Memory B cell (primary cell): Measurements from ENCODE around the gene PELI2.
"Not testable (repeated sequence)": the region's sequence is repeated elsewhere in the genome, so short reads cannot be mapped to it uniquely, and the experiment has no call there.

Source experiments
- ATAC-seq: fragments of 150-1000 bp; cut with Tn5 transposase; 2 replicates; pipeline ENCODE4 v1.10.0; 2021; ENCODE audit warnings: low read depth, mild to moderate bottlenecking, moderate library complexity
- DNase-seq, 2 donors: peaks; one replicate each; pipeline ENCODE4 v3.0.0; 2022; ENCODE audit warnings: low spot score in 2 of 2
- H3K27ac Mint-ChIP-seq: one replicate; pipeline ENCODE4 v1.8.0; 2022; ENCODE audit warnings: mild to moderate bottlenecking, moderate library complexity, mixed read lengths
- H3K27me3 Mint-ChIP-seq: one replicate; pipeline ENCODE4 v1.8.0; 2022; ENCODE audit warnings: mixed read lengths
- H3K36me3 Mint-ChIP-seq: one replicate; pipeline ENCODE4 v1.8.0; 2022; ENCODE audit warnings: mild to moderate bottlenecking, mixed read lengths
- H3K4me1 Mint-ChIP-seq: one replicate; pipeline ENCODE4 v1.8.0; 2022; ENCODE audit warnings: mixed read lengths
- H3K4me3 Mint-ChIP-seq: one replicate; pipeline ENCODE4 v1.8.0; 2022; ENCODE audit warnings: mild to moderate bottlenecking, moderate library complexity, mixed read lengths
- H3K9me3 Mint-ChIP-seq: one replicate; pipeline ENCODE4 v1.8.0; 2022; ENCODE audit warnings: mixed read lengths

PELI2 gene

DNA sequence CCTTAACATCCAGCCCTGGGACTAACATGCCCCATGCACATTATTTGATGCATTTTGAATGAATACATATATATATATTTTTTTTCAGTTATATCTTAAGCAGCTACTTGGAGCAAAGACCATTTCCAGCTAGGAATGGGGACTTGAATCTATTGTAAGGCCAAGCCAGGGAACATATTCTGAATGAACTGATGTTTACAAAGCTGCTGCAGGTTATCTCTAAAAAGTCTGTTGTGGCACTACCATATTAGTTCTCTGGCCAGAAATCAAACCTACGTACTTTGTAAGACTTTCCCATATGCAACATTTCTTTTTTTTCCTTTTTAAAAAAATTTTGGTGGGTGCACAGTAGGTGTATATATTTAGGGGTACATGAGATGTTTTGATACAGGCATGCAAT, 43.4 kb downstream of the PELI2 start:
- peaks cover 12% of the 10 kb centered on the region for H3K36me3 Mint-ChIP-seq
- no peaks in the 10 kb centered on the region for H3K27me3 Mint-ChIP-seq
- ATAC-seq (no peak), DNase-seq (no peak)
- no peak overlapping the region for H3K4me3 Mint-ChIP-seq
- H3K9me3 Mint-ChIP-seq = peaks cover 21% of the 10 kb centered on the region
- peaks cover 5% of the 10 kb centered on the region for H3K4me1 Mint-ChIP-seq
- no peak overlapping the region for H3K27ac Mint-ChIP-seq

DNA sequence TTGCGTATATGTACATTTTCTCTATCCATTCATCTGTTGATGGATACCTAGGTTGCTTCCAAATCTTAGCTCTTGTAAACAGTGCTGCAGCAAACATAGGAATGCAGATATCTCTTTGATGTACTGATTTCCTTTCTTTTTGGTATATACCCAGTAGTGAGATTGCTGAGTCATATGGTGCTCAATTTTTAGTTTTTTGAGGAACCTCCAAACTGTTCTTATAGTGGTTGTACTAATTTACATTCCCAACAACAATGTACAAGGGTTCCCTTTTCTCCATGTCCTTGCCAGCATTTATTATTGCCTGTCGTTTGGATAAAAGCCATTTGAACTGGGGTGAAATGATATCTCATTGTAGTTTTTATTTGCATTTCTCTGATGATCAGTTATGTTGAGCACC, 44.3 kb downstream of the PELI2 start:
- peaks cover 5% of the 10 kb centered on the region for H3K4me1 Mint-ChIP-seq
- no peak overlapping the region for H3K4me3 Mint-ChIP-seq
- H3K27ac Mint-ChIP-seq = no peak overlapping the region
- DNase-seq = no peak
- H3K27me3 Mint-ChIP-seq = no peaks in the 10 kb centered on the region
- peaks cover 16% of the 10 kb centered on the region for H3K36me3 Mint-ChIP-seq
- peaks cover 26% of the 10 kb centered on the region for H3K9me3 Mint-ChIP-seq
- no peak for ATAC-seq

DNA sequence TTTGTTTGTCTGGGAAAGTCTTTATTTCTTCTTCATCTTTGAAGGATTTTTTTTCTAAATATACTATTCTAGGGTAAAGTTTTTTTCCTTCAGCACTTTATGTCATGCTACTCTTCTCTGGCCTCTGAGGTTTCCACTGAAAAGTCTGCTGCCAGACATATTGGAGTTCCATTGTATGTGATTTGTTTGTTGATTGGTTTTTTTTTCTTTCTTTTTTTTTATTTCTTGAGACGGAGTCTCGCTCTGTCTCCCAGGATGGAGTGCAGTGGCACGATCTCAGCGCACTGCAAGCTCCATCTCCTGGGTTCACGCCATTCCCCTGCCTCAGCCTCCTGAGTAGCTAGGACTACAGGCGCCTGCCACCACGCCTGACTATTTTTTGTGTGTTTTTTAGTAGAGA, 48.4 kb downstream of the PELI2 start:
- not testable (repeated sequence) for DNase-seq, H3K27ac Mint-ChIP-seq, ATAC-seq, H3K4me3 Mint-ChIP-seq, H3K27me3 Mint-ChIP-seq
- Mint-ChIP-seq H3K4me1 (peaks cover 10% of the 10 kb centered on the region), H3K9me3 (peaks cover 27% of the 10 kb centered on the region), H3K36me3 (peaks cover 18% of the 10 kb centered on the region)

DNA sequence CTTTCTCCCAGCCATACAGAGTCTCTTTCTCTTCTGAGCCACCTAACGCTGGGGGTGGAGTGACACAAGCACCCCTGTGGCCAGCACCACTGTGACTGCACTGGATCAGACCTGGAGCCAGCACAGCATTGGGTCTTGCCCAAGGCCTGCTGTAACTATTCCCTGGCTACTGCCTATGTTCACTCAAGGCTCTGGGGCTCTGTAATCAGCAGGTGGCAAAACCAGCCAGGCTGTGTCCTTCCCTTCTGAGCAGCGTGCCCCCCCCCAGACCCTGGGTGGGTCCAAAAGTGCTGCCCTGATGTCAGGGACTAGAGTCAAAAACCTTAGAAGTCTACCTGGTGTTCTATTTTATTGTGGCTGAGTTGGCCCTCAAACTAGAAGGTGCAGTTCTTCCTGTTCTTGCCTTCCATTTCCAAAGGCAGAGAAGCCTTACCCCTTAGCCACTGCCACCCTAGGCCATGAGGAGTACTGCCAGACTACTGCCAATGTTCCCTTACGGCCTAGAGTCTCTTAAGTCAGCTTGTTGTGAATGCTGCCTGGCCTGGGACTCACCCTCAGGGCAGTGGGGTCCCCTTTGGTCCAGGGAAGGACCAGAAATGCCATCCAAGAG, 49.9 kb downstream of the PELI2 start:
- DNase-seq = no peak
- ATAC-seq = no peak
- peaks cover 14% of the 10 kb centered on the region for H3K36me3 Mint-ChIP-seq
- H3K27ac Mint-ChIP-seq = no peak overlapping the region
- H3K4me3 Mint-ChIP-seq = no peak overlapping the region
- H3K4me1 Mint-ChIP-seq = peaks cover 13% of the 10 kb centered on the region
- H3K9me3 Mint-ChIP-seq = peaks cover 22% of the 10 kb centered on the region
- no peaks in the 10 kb centered on the region for H3K27me3 Mint-ChIP-seq

DNA sequence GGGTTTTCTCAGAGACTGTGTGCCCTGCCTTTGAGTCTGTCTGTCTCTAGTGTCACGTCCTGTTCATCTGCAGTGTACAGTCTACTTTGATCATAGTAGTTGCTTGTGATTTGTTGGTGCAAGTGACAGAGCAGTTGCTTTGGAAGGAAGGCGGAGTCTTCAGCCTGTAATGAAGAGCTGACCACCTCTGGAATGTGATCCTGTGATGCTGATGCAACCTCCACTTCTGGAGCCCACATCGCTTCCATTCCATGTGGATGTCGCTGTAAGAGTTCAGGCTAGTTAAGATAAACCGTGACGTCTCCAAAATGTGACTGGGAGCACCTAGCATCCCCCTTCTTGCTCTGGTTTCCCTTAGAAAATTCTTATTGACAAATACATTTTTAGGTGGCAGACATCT, 51.8 kb downstream of the PELI2 start:
- peaks cover 1% of the 10 kb centered on the region for H3K27me3 Mint-ChIP-seq

DNA sequence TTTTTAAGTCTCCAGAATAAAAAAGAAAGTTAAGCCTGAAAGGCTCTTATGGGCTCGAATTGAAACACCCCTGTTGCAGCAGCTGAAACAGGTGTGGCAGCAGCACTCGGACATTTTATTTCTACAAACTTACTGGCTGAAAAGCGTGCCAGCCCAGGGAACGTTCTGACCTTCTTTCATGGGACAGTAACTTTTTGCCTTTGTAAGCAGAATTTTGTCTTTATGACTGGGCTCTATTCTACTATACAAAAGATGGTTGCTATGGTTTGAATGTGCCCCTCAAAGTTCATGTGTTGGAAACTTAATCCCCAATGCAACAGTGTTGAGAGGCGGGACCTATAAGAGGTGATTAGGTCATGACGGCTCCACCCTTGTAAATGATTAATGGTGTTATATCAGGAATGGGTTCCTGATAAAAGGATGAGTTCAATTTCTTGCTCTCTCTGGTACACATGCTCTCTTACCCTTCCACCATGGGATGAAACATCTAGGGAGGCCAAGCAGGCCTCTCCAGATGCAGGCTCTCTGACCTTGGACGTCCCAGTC, 52.7 kb downstream of the PELI2 start:
- Mint-ChIP-seq H3K27me3 (peaks cover 1% of the 10 kb centered on the region), H3K27ac (no peak overlapping the region), H3K4me1 (peaks cover 27% of the 10 kb centered on the region), H3K36me3 (peaks cover 10% of the 10 kb centered on the region), H3K4me3 (no peak overlapping the region), H3K9me3 (peaks cover 9% of the 10 kb centered on the region)
- no peak for DNase-seq
- no peak for ATAC-seq

More for the DNA sequence above, 51.8 kb downstream of the PELI2 start:
- Mint-ChIP-seq H3K27ac (no peak overlapping the region), H3K9me3 (peaks cover 13% of the 10 kb centered on the region), H3K4me1 (peaks cover 25% of the 10 kb centered on the region), H3K36me3 (peaks cover 14% of the 10 kb centered on the region), H3K4me3 (no peak overlapping the region)
- DNase-seq (no peak), ATAC-seq (no peak)

DNA sequence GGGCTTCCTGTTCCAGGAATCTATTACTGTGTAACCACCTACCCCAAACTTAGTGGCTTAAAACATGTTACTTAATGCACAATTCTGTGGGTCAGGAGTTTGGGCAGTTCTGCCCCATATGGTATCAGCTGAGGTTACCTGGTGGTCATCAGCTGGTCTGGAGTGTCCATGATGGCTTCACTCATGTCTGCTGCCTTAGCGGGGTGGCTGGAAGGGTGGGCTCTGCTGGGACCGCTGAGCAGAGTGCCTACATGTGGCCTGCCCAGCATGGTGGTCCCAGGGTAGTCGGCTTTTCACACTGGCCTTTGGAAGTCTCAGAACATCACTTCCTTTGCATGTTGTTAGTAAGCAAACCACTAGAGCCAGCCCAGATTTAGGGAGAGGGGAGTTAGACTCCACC, 53.9 kb downstream of the PELI2 start:
- H3K9me3 Mint-ChIP-seq = peaks cover 4% of the 10 kb centered on the region
- no peak for ATAC-seq
- H3K27ac Mint-ChIP-seq = no peak overlapping the region
- peaks cover 8% of the 10 kb centered on the region for H3K36me3 Mint-ChIP-seq
- H3K27me3 Mint-ChIP-seq = peaks cover 1% of the 10 kb centered on the region
- H3K4me1 Mint-ChIP-seq = peaks cover 27% of the 10 kb centered on the region
- no peak for DNase-seq
- no peak overlapping the region for H3K4me3 Mint-ChIP-seq

DNA sequence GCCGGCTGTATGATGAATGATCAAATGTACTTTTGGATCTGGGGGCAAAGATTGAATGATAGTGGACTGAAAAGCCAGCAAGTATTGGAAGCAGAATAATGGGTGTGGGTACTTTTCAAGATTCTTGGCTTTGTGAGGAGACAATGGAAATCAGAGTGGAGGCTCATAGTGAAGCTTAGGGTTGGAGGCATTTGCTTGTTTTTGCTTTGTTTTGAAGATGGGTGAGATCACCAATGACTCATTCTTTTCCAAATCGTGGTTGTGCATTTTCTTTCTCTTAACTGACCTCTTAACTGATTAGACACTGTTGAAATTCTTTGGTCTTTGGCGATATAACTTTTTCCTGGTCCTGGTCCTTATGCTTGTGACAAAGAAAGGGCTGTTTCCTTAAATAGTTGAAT, 54.4 kb downstream of the PELI2 start:
- Mint-ChIP-seq H3K36me3 (peaks cover 5% of the 10 kb centered on the region), H3K9me3 (peaks cover under 1% of the 10 kb centered on the region), H3K4me3 (no peak overlapping the region), H3K4me1 (peaks cover 27% of the 10 kb centered on the region), H3K27ac (no peak overlapping the region), H3K27me3 (peaks cover 1% of the 10 kb centered on the region)
- DNase-seq (no peak), ATAC-seq (no peak)

DNA sequence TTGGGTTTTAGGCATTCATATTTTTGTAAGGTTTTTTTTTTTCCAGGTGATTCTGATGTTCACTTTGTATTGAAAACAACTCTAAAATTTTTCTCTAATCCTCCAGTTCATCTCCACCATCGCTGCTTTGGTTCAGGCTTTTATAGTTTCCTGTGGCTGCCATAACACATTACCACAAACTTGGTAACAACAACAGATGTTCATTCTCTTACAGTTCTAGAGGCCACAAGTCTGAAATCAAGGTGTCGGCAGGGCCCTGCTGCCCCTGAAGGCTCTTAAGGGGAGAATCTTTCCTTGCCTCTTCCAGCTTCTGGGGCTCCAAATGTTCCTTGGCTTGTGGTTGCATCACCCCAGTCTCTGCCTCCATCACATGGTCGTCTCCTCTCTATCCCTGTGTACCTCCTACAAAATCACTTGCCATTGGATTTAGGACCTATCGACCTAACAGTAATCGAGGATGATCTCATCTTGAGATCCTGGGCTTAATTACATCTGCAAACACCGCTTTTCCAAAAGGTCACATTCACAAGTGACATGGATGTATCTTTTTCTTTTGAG, 55.2 kb downstream of the PELI2 start:
- no peak for DNase-seq
- Mint-ChIP-seq H3K27ac (no peak overlapping the region), H3K4me3 (no peak overlapping the region), H3K36me3 (peaks cover 5% of the 10 kb centered on the region), H3K9me3 (no peaks in the 10 kb centered on the region), H3K27me3 (peaks cover 1% of the 10 kb centered on the region), H3K4me1 (peaks cover 25% of the 10 kb centered on the region)
- ATAC-seq = no peak

DNA sequence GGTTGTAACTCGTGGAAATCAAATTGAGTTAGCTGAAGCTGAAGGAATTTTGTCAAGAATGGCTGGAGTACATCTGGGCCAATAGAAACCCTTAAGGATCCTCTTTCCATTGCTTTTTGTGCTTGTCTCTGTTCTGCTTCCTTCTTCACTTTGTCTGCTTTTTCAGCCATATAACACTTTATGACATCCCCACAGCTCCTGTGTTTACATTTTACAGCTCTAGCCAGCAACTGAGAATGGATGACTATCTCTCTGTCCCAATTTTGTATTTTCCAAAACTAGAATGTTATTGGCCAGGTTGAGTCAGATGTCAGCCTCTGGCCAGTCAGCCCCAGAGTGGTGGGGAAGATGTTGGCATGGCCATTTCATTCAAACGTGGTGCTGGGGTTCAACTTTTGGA, 57.6 kb downstream of the PELI2 start:
- peaks cover 1% of the 10 kb centered on the region for H3K27me3 Mint-ChIP-seq
- H3K9me3 Mint-ChIP-seq = peaks cover 2% of the 10 kb centered on the region
- H3K4me1 Mint-ChIP-seq = peaks cover 27% of the 10 kb centered on the region
- ATAC-seq (no peak), DNase-seq (no peak)
- peaks cover 12% of the 10 kb centered on the region for H3K36me3 Mint-ChIP-seq
- H3K4me3 Mint-ChIP-seq = no peak overlapping the region
- H3K27ac Mint-ChIP-seq = no peak overlapping the region

DNA sequence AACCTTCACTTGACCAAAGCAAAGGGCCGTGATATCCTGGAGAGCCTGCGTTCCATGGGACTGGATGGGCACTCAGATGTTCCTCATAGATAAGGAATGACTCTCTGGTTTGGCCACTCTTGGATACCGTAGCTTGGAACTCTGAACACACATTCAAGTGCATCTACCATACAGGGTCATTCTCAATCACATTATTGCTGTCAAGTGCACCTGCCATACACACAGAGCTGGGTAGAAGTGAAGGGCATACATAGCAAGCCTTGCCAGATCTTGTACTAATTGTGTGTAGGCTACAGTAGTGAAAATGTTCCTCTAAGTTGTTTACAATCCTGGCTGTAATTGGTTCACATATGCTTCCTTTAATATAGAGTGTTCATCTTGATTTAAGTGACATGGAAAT, 58.3 kb downstream of the PELI2 start:
- DNase-seq = no peak
- no peak overlapping the region for H3K27ac Mint-ChIP-seq
- ATAC-seq = no peak
- peaks cover 17% of the 10 kb centered on the region for H3K36me3 Mint-ChIP-seq
- peaks cover 22% of the 10 kb centered on the region for H3K4me1 Mint-ChIP-seq
- H3K27me3 Mint-ChIP-seq = peaks cover 1% of the 10 kb centered on the region
- no peak overlapping the region for H3K4me3 Mint-ChIP-seq
- peaks cover 2% of the 10 kb centered on the region for H3K9me3 Mint-ChIP-seq

DNA sequence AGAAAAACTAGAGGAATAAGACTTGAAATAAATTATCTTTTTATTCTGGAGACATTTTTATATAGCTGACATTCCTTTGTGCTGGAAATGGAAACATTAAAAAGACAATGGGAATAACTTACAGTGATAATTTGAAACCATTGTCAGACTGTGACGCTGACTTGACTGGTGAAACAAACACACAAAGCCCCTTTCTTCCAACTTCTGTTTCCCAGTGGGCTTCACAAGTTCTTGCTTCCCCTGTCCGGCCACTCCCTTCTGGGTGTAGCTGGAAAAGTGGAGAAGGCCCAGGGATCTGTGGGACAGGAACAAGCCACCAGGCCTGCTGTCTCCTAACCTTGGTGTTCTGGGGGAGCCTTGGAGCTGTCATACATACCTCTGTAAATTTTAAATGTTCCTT, 58.8 kb downstream of the PELI2 start:
- Mint-ChIP-seq H3K4me1 (peaks cover 23% of the 10 kb centered on the region), H3K27me3 (peaks cover 1% of the 10 kb centered on the region), H3K27ac (no peak overlapping the region), H3K4me3 (no peak overlapping the region), H3K9me3 (peaks cover 2% of the 10 kb centered on the region), H3K36me3 (peaks cover 21% of the 10 kb centered on the region)
- no peak for DNase-seq
- ATAC-seq = no peak

DNA sequence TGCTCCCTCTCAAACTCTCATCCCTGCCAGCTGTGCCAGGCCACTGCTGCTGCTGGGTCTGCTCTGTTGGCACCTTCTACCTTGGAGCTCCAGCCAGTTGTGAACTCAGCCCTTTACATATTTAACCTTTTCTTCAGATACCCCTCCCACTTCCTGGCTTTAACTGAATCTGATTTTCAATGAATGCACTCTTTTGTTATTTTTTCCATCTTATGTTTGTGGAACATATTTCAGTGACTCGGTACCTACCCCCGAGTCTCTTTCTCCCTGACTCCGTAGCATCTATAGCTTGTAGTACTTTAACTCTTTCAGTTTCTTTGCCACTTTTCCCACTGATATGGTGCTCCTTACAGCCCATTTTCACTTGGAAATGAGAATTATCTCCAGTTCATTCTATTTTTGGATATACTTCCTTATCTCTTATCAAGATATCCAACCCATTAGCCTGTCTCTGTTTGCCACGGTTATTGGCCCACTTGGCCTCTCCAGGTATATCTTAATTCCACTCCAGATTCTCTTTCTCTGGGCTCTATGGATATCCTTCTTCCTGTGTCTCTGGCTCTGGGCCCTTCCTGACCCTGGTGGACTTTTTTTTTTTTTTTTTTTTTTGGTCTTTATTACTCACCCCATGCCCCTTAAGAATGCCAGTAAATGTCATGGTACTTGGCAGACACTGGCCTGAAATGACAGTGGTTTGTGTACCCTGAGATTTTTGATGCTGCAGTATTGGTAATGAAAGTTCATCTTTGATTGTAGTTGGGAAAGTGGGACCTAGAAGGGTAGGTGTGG, 62.7 kb downstream of the PELI2 start:
- Mint-ChIP-seq H3K4me1 (peaks cover 4% of the 10 kb centered on the region), H3K36me3 (peaks cover 17% of the 10 kb centered on the region), H3K9me3 (peaks cover 2% of the 10 kb centered on the region), H3K27me3 (no peaks in the 10 kb centered on the region), H3K27ac (no peak overlapping the region), H3K4me3 (no peak overlapping the region)
- DNase-seq (no peak), ATAC-seq (no peak)

DNA sequence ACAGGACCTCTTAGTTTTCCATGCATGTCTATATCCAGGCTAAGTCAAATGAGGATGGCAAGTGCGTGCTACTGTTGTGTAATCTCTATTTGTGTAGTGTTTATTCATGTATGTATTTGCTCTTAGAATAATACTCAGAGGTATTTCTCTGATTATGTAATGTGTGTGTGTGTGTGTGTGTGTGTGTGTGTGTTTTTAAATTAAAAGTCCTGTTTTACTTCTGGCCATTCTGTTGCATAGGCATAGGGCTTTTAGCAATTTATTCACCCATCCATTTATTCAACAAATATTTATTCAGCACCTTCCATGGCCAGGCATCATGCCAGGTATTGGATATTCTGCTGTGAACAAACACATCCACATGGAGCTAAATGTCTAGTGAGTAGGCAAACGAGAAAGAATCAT, 63.5 kb downstream of the PELI2 start:
- ATAC-seq (no peak), DNase-seq (no peak)
- no peaks in the 10 kb centered on the region for H3K27me3 Mint-ChIP-seq
- peaks cover 4% of the 10 kb centered on the region for H3K4me1 Mint-ChIP-seq
- H3K4me3 Mint-ChIP-seq = no peak overlapping the region
- no peak overlapping the region for H3K27ac Mint-ChIP-seq
- H3K9me3 Mint-ChIP-seq = peaks cover 2% of the 10 kb centered on the region
- H3K36me3 Mint-ChIP-seq = peaks cover 17% of the 10 kb centered on the region
